GM23338 (cell line): ENCODE data around the gene CARNS1. TPM values are rescaled to one million over a fixed set of nuclear protein-coding genes. Genes with fewer than 3 reads are reported as not detected.

ENCODE experiments used
- ATAC-seq: fragments of 200-7000 bp; cut with Tn5 transposase; 3 replicates; pipeline ENCODE4 v1.9.1; 2020
- DNase-seq: peaks from one replicate; pipeline ENCODE4 v3.0.0-alpha.2; 2015; ENCODE audit warnings: low spot score
- H2AFZ ChIP-seq: fragments of 200-600 bp; sonication (generic); 2 replicates; pipeline ENCODE4 v1.8.0; 2016; ENCODE audit warnings: antibody characterized with exemption, mild to moderate bottlenecking, moderate library complexity
- H3F3A ChIP-seq: fragments of 200-600 bp; sonication (generic); replicated peaks from 2 replicates; pipeline ENCODE4 v1.8.0; 2017; ENCODE audit warnings: antibody characterized with exemption, mixed run types, low read depth
- H3K27ac ChIP-seq: fragments of 200-600 bp; sonication (generic); 2 replicates; pipeline ENCODE4 v1.6.1; 2016; ENCODE audit warnings: low read depth
- H3K27me3 ChIP-seq: fragments of 200-600 bp; sonication (generic); 2 replicates; pipeline ENCODE4 v1.8.0; 2016; ENCODE audit warnings: mild to moderate bottlenecking, mixed run types, moderate library complexity; ENCODE audit not compliant: insufficient read depth
- H3K36me3 ChIP-seq: fragments of 200-600 bp; sonication (generic); 2 replicates; pipeline ENCODE4 v1.8.0; 2016; ENCODE audit warnings: mild to moderate bottlenecking; ENCODE audit not compliant: insufficient read depth
- H3K4me1 ChIP-seq: fragments of 200-600 bp; sonication (generic); 2 replicates; pipeline ENCODE4 v1.8.0; 2016; ENCODE audit warnings: mild to moderate bottlenecking, moderate library complexity; ENCODE audit not compliant: insufficient read depth
- H3K4me2 ChIP-seq: fragments of 200-600 bp; sonication (generic); 2 replicates; pipeline ENCODE4 v1.7.1; 2017; ENCODE audit warnings: mixed run types
- H3K4me3 ChIP-seq: fragments of 200-600 bp; sonication (generic); 2 replicates; pipeline ENCODE4 v1.6.1; 2016; ENCODE audit warnings: mixed run types
- H3K79me2 ChIP-seq: fragments of 200-600 bp; sonication (generic); replicated peaks from 2 replicates; pipeline ENCODE4 v1.8.0; 2017; ENCODE audit warnings: mild to moderate bottlenecking; ENCODE audit not compliant: insufficient read depth
- H3K9me2 ChIP-seq: fragments of 200-600 bp; sonication (generic); 2 replicates; pipeline ENCODE4 v1.8.0; 2017; ENCODE audit not compliant: insufficient read depth
- H4K20me1 ChIP-seq: fragments of 200-600 bp; sonication (generic); replicated peaks from 2 replicates; pipeline ENCODE4 v1.8.0; 2017; ENCODE audit warnings: mild to moderate bottlenecking; ENCODE audit not compliant: insufficient read depth
- H3K27ac Mint-ChIP-seq: 2 replicates; pipeline ENCODE4 v1.8.0; 2020; ENCODE audit warnings: inconsistent platforms, mild to moderate bottlenecking, moderate library complexity, mixed read lengths
- H3K27me3 Mint-ChIP-seq: 3 replicates; pipeline ENCODE4 v1.8.0; 2022; ENCODE audit warnings: low read depth, mild to moderate bottlenecking, moderate library complexity, mixed read lengths, inconsistent platforms; ENCODE audit not compliant: insufficient read depth, poor library complexity
- H3K36me3 Mint-ChIP-seq: 3 replicates; pipeline ENCODE4 v1.8.0; 2021; ENCODE audit warnings: low read depth, mild to moderate bottlenecking, inconsistent platforms, moderate library complexity, mixed read lengths
- H3K4me1 Mint-ChIP-seq: 3 replicates; pipeline ENCODE4 v1.8.0; 2020; ENCODE audit warnings: mild to moderate bottlenecking, inconsistent platforms, mixed read lengths
- H3K4me3 Mint-ChIP-seq: 3 replicates; pipeline ENCODE4 v1.8.0; 2021; ENCODE audit warnings: moderate library complexity, mild to moderate bottlenecking, inconsistent platforms, mixed read lengths
- H3K9me3 Mint-ChIP-seq: 3 replicates; pipeline ENCODE4 v1.8.0; 2020; ENCODE audit warnings: moderate library complexity, mild to moderate bottlenecking, inconsistent platforms, mixed read lengths
- CREB1 ChIP-seq: fragments of 250-450 bp; sonication (Bioruptor Pico); IDR thresholded peaks from 2 replicates; pipeline ENCODE4 v1.5.0; 2020; ENCODE audit warnings: low read depth, mild to moderate bottlenecking, moderate library complexity
- EZH2phosphoT487 ChIP-seq: fragments of 200-600 bp; sonication (generic); IDR thresholded peaks from one replicate; pipeline ENCODE4 v1.8.1; 2018; ENCODE audit warnings: antibody characterized with exemption; ENCODE audit not compliant: unreplicated experiment
- POLR2AphosphoS5 ChIP-seq: IDR thresholded peaks from 2 replicates; pipeline ENCODE4 v1.6.1; 2016; ENCODE audit warnings: antibody characterized with exemption, low read depth
- ZNF114 ChIP-seq: fragments of 250-450 bp; sonication (Bioruptor Pico); IDR thresholded peaks from 2 replicates; pipeline ENCODE4 v1.5.0; 2020; ENCODE audit warnings: mild to moderate bottlenecking, moderate library complexity
- ZNF462 ChIP-seq: fragments of 250-450 bp; sonication (Bioruptor Pico); IDR thresholded peaks from 2 replicates; pipeline ENCODE4 v1.5.0; 2020; ENCODE audit warnings: mild to moderate bottlenecking, moderate library complexity
- polyA plus RNA-seq: library from polyadenylated mRNA; unstranded; fragments of >200 nt; fragmentation: Nextera tagmentation; extraction: Ambion mirVana; gene quantifications from 2 replicates; pipeline ENCODE4 v1.2.1, GENCODE V29; 2016
- total RNA-seq: library from RNA; depleted of rRNA; stranded (reverse); fragments of >200 nt; shearing (Covaris generic); gene quantifications from 2 replicates; pipeline ENCODE4 v1.2.3, GENCODE V29; 2014
- TF ChIP-seq, protein P1 (sequence below), 2 experiments: fragments of 200-600 bp in 1 of 2; sonication (generic) in 1 of 2; conservative IDR thresholded peaks; 2 replicates each; pipeline versions ENCODE4 v1.5.1 to v1.6.1; 2016 to 2017; ENCODE audit warnings: antibody characterized with exemption in 2 of 2, low read depth in 2 of 2, mild to moderate bottlenecking in 2 of 2, moderate library complexity in 1 of 2
- TF ChIP-seq, protein P2 (sequence below): IDR thresholded peaks from one replicate; pipeline ENCODE4 v1.6.1; 2018; ENCODE audit warnings: antibody characterized with exemption; ENCODE audit not compliant: unreplicated experiment

The CARNS1 gene
- total and polyA plus RNA-seq, 2 experiments from 2014 or later, result 0.52 to 0.76 TPM

DNA sequence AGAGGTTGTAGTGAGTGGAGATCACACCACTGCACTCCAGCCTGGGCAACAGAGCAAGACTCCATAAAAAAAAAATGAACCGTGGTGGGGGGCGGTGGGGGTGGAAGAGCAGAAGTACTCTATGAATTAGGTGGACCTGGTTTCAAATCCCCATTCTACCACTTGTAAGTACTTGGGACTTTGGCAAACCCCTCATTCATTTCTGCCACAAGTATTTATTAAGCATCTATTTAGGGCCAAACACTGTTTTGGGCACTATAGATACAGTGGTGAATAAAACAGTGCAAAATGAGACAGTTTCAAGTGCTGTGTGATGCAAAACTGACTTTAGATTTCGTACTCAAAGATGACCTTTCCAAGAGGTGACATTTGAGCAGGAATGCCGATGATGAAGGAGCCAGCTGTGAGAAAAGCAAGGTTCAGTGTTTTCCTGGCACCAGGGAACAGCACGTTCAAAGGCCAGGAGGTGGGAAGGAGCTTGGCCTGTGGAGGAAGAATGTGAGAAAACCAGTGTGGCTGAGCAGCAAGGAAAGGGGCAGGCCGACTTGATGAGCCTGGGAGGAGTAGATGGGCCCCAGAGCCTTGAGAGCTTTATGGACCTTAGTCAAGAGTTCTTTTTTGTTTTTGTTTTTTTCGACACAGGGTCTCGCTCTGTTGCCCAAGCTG, 55.0 kb downstream of the CARNS1 start (continued):
- TF ChIP-seq ZNF462 (no peak), ZNF114 (CRISPR knock-in tag) (no peak), EZH2phosphoT487 (no peak), CREB1 (no peak)
- TF ChIP-seq, protein P1, sequence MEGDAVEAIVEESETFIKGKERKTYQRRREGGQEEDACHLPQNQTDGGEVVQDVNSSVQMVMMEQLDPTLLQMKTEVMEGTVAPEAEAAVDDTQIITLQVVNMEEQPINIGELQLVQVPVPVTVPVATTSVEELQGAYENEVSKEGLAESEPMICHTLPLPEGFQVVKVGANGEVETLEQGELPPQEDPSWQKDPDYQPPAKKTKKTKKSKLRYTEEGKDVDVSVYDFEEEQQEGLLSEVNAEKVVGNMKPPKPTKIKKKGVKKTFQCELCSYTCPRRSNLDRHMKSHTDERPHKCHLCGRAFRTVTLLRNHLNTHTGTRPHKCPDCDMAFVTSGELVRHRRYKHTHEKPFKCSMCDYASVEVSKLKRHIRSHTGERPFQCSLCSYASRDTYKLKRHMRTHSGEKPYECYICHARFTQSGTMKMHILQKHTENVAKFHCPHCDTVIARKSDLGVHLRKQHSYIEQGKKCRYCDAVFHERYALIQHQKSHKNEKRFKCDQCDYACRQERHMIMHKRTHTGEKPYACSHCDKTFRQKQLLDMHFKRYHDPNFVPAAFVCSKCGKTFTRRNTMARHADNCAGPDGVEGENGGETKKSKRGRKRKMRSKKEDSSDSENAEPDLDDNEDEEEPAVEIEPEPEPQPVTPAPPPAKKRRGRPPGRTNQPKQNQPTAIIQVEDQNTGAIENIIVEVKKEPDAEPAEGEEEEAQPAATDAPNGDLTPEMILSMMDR (conservative IDR thresholded peaks at IDR 0.05; ENCODE audit: low read depth in 2 of 2), result no peak

- H3K4me1 Mint-ChIP-seq, result no peaks in the 10 kb centered on the region; the same call in none of the 3 replicates
- no peak overlapping the region for H3K27ac Mint-ChIP-seq
- no peaks in the 10 kb centered on the region for H3F3A ChIP-seq
- no peaks in the 10 kb centered on the region for H3K36me3 ChIP-seq
- H3K27ac ChIP-seq, result no peak overlapping the region
- no peaks in the 10 kb centered on the region for H3K36me3 Mint-ChIP-seq
- H3K4me3 ChIP-seq, result no peak overlapping the region
- H2AFZ ChIP-seq, result no peak overlapping the region
- no peaks in the 10 kb centered on the region for H4K20me1 ChIP-seq
- H3K27me3 ChIP-seq, result no peaks in the 10 kb centered on the region
- no peak for ATAC-seq
- no peaks in the 10 kb centered on the region for H3K9me2 ChIP-seq
- peaks cover 5% of the 10 kb centered on the region; the same call in 1 of the 2 replicates for H3K4me1 ChIP-seq
- no peaks in the 10 kb centered on the region for H3K79me2 ChIP-seq
- H3K27me3 Mint-ChIP-seq, result peaks cover 10% of the 10 kb centered on the region
- no peak overlapping the region for H3K4me3 Mint-ChIP-seq
- no peak overlapping the region for H3K4me2 ChIP-seq
- no peak for DNase-seq
- peaks cover 4% of the 10 kb centered on the region; the same call in 2 of the 3 replicates for H3K9me3 Mint-ChIP-seq
- TF ChIP-seq CREB1 (no peak), POLR2AphosphoS5 (no peak), ZNF114 (CRISPR knock-in tag) (no peak)
- TF ChIP-seq, protein P1 (conservative IDR thresholded peaks at IDR 0.05; ENCODE audit: low read depth in 2 of 2), result no peak
- TF ChIP-seq, protein P2, sequence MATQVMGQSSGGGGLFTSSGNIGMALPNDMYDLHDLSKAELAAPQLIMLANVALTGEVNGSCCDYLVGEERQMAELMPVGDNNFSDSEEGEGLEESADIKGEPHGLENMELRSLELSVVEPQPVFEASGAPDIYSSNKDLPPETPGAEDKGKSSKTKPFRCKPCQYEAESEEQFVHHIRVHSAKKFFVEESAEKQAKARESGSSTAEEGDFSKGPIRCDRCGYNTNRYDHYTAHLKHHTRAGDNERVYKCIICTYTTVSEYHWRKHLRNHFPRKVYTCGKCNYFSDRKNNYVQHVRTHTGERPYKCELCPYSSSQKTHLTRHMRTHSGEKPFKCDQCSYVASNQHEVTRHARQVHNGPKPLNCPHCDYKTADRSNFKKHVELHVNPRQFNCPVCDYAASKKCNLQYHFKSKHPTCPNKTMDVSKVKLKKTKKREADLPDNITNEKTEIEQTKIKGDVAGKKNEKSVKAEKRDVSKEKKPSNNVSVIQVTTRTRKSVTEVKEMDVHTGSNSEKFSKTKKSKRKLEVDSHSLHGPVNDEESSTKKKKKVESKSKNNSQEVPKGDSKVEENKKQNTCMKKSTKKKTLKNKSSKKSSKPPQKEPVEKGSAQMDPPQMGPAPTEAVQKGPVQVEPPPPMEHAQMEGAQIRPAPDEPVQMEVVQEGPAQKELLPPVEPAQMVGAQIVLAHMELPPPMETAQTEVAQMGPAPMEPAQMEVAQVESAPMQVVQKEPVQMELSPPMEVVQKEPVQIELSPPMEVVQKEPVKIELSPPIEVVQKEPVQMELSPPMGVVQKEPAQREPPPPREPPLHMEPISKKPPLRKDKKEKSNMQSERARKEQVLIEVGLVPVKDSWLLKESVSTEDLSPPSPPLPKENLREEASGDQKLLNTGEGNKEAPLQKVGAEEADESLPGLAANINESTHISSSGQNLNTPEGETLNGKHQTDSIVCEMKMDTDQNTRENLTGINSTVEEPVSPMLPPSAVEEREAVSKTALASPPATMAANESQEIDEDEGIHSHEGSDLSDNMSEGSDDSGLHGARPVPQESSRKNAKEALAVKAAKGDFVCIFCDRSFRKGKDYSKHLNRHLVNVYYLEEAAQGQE, result no peak
These were observed 57.4 kb downstream of the CARNS1 start for GRCh38 chr11:67472882-67473281.
